Stimulated activated CD4-positive, alpha-beta T cell treated with anti-CD3 and anti-CD28 coated beads, TNF-alpha, amount 100 ng/mL, for 48 hours (primary cell): Measurements from ENCODE around the gene ADAMTS6.
"Not testable (repeated sequence)": the region's sequence is repeated elsewhere in the genome, so short reads cannot be mapped to it uniquely, and the experiment has no call there.

Experiments used
- DNase-seq, 3 donors: peaks; one replicate each; pipeline ENCODE4 v3.0.0-alpha.2; 2020; ENCODE audit warnings: low read depth in 3 of 3

The ADAMTS6 gene

GRCh38 chr5:65370505-65370904, 111.2 kb downstream of the ADAMTS6 start:
- not testable (repeated sequence) for DNase-seq

GRCh38 chr5:65366655-65367054, 115.1 kb downstream of the ADAMTS6 start:
- no peak for DNase-seq

- no peak for DNase-seq
Measured at GRCh38 chr5:65364907-65365306, 116.8 kb downstream of the ADAMTS6 start.

- no peak for DNase-seq
Measured at GRCh38 chr5:65363499-65363898, 118.2 kb downstream of the ADAMTS6 start.

- DNase-seq = no peak
Measured at GRCh38 chr5:65359981-65360380, 121.7 kb downstream of the ADAMTS6 start.

- no peak for DNase-seq
Measured at GRCh38 chr5:65359569-65359968, 122.2 kb downstream of the ADAMTS6 start.

GRCh38 chr5:65356274-65356673, 125.4 kb downstream of the ADAMTS6 start:
- DNase-seq = no peak

GRCh38 chr5:65355301-65355700, 126.4 kb downstream of the ADAMTS6 start:
- DNase-seq = no peak

GRCh38 chr5:65341835-65342234, 139.9 kb downstream of the ADAMTS6 start:
- DNase-seq = no peak

- no peak for DNase-seq
Measured at GRCh38 chr5:65338606-65339151, 143.0 kb downstream of the ADAMTS6 start.

GRCh38 chr5:65334077-65334476, 147.6 kb downstream of the ADAMTS6 start:
- DNase-seq = no peak

GRCh38 chr5:65332591-65332990, 149.1 kb downstream of the ADAMTS6 start:
- no peak for DNase-seq

- no peak for DNase-seq
Measured at GRCh38 chr5:65329266-65329665, 152.5 kb downstream of the ADAMTS6 start.

- DNase-seq = no peak
Measured at GRCh38 chr5:65327582-65327981, 154.1 kb downstream of the ADAMTS6 start.

GRCh38 chr5:65326922-65327321, 154.8 kb downstream of the ADAMTS6 start:
- DNase-seq = no peak

GRCh38 chr5:65324226-65324625, 157.5 kb downstream of the ADAMTS6 start:
- DNase-seq = no peak

- not testable (repeated sequence) for DNase-seq
Measured at GRCh38 chr5:65320704-65321103, 161.0 kb downstream of the ADAMTS6 start.

GRCh38 chr5:65320250-65320649, 161.5 kb downstream of the ADAMTS6 start:
- no peak for DNase-seq

GRCh38 chr5:65307931-65308330, 173.8 kb downstream of the ADAMTS6 start:
- DNase-seq = no peak

- DNase-seq = no peak
Measured at GRCh38 chr5:65307088-65307487, 174.6 kb downstream of the ADAMTS6 start.

- DNase-seq = no peak
Measured at GRCh38 chr5:65305913-65306312, 175.8 kb downstream of the ADAMTS6 start.

GRCh38 chr5:65299861-65300260, 181.9 kb downstream of the ADAMTS6 start:
- DNase-seq = no peak

- DNase-seq = no peak
Measured at GRCh38 chr5:65296067-65296466, 185.7 kb downstream of the ADAMTS6 start.

GRCh38 chr5:65292196-65292595, 189.5 kb downstream of the ADAMTS6 start:
- no peak for DNase-seq
